HCT116 (cell line): ENCODE measurements around the gene CRYAB. TPM values are rescaled to one million over a fixed set of nuclear protein-coding genes. Genes with fewer than 3 reads are reported as not detected.
"Not testable (repeated sequence)": the region's sequence is repeated elsewhere in the genome, so short reads cannot be mapped to it uniquely, and the experiment has no call there.

ENCODE experiments used
- ATAC-seq: fragments of 200-7000 bp; cut with Tn5 transposase; 2 replicates; pipeline ENCODE4 v1.9.1; 2020; ENCODE audit warnings: mild to moderate bottlenecking, moderate library complexity
- BruUV-seq: library from RNA; stranded (reverse); fragments of 400-500 nt; replicated peaks from 2 replicates; lab custom pipeline; 2021; lab: Mats Ljungman, UMichigan
- CTCF ChIA-PET: fragments of 300-600 bp; sonication (Branson Sonifier 250); formaldehyde crosslinking; loops from one replicate; lab custom pipeline; 2021; ENCODE audit warnings: antibody characterized with exemption; lab: Charles Lee
- POLR2A ChIA-PET: fragments of 300-600, 350-600 bp; sonication (Branson Sonifier 250); formaldehyde crosslinking; loops from one replicate; lab custom pipeline; 2021; ENCODE audit warnings: antibody characterized with exemption; lab: Charles Lee
- RAD21 ChIA-PET, 2 experiments: fragments of 300-600 bp; sonication (Branson Sonifier 250); formaldehyde crosslinking; loops; one replicate each; lab custom pipeline; 2023; ENCODE audit warnings: low total read pairs in 2 of 2; ENCODE audit not compliant: uncharacterized antibody in 2 of 2, unreplicated experiment in 2 of 2, low non-redundant PET in 1 of 2; lab: Charles Lee
- DNase-seq: peaks from one replicate; pipeline ENCODE4 v3.0.0-alpha.2; 2010; ENCODE audit warnings: low read depth, low spot score
- H2AFZ ChIP-seq: fragments of 200-600 bp; shearing (Covaris generic), sonication (generic); 2 replicates; pipeline ENCODE4 v1.6.1; 2017; ENCODE audit warnings: low read depth, mixed run types, mixed read lengths, antibody characterized with exemption, low read length; ENCODE audit not compliant: poor library complexity, severe bottlenecking
- H3K27ac ChIP-seq: 2 replicates; pipeline ENCODE4 v1.5.1; 2012; ENCODE audit warnings: low read depth, low read length
- H3K27me3 ChIP-seq: fragments of 200-600 bp; sonication (generic); 2 replicates; pipeline ENCODE4 v1.6.1; 2016; ENCODE audit warnings: mixed run types, low read length, mixed read lengths; ENCODE audit not compliant: insufficient read depth
- H3K36me3 ChIP-seq, 2 experiments: fragments of 200-500 bp in 1 of 2; fragments of 200-600 bp in 1 of 2; sonication (Bioruptor generic) in 1 of 2; sonication (generic) in 1 of 2; 2 replicates each; pipeline versions ENCODE4 v1.5.1 to v1.6.1; 2014 to 2016; ENCODE audit warnings: low read length in 2 of 2, inconsistent platforms in 1 of 2, mixed read lengths in 1 of 2, mixed run types in 1 of 2; ENCODE audit not compliant: insufficient read depth in 2 of 2, control insufficient read depth in 1 of 2
- H3K4me1 ChIP-seq, 2 experiments: fragments of 200-600 bp in 1 of 2; sonication (generic) in 1 of 2; 2 replicates each; pipeline versions ENCODE4 v1.5.1 to v1.6.1; 2012 to 2017; ENCODE audit warnings: low read length in 2 of 2, inconsistent platforms in 1 of 2, mild to moderate bottlenecking in 1 of 2, mixed read lengths in 1 of 2, mixed run types in 1 of 2, moderate library complexity in 1 of 2; ENCODE audit not compliant: insufficient read depth in 2 of 2, control insufficient read depth in 1 of 2
- H3K4me2 ChIP-seq: fragments of 200-600 bp; sonication (generic); 2 replicates; pipeline ENCODE4 v1.6.1; 2017; ENCODE audit warnings: mixed run types, low read length, mixed read lengths
- H3K4me3 ChIP-seq, 2 experiments: fragments of 200-600 bp in 1 of 2; sonication (generic) in 1 of 2; replicated peaks in 1 of 2; 2 replicates each; pipeline ENCODE4 v1.5.1; 2011 to 2016; ENCODE audit warnings: low read length in 2 of 2, control low read depth in 1 of 2, low read depth in 1 of 2, mild to moderate bottlenecking in 1 of 2, mixed read lengths in 1 of 2, mixed run types in 1 of 2
- H3K79me2 ChIP-seq: fragments of 200-600 bp; sonication (generic); 2 replicates; pipeline ENCODE4 v1.6.1; 2017; ENCODE audit warnings: mild to moderate bottlenecking, mixed run types, low read length, moderate library complexity, mixed read lengths; ENCODE audit not compliant: insufficient read depth
- H3K9ac ChIP-seq: fragments of 200-600 bp; sonication (generic); 2 replicates; pipeline ENCODE4 v1.6.1; 2016; ENCODE audit warnings: low read length, mixed read lengths
- H3K9me2 ChIP-seq: fragments of 200-600 bp; sonication (generic), shearing (Covaris generic); 2 replicates; pipeline ENCODE4 v1.6.1; 2017; ENCODE audit warnings: mixed run types, mild to moderate bottlenecking, moderate library complexity; ENCODE audit not compliant: insufficient read depth
- H3K9me3 ChIP-seq, 2 experiments: fragments of 200-500 bp in 1 of 2; fragments of 200-600 bp in 1 of 2; sonication (Bioruptor generic) in 1 of 2; sonication (generic) in 1 of 2; 2 replicates each; pipeline ENCODE4 v1.6.1; 2014 to 2017; ENCODE audit warnings: low read length in 2 of 2, mixed read lengths in 2 of 2, inconsistent platforms in 1 of 2, low read depth in 1 of 2, mild to moderate bottlenecking in 1 of 2, mixed run types in 1 of 2, moderate library complexity in 1 of 2; ENCODE audit not compliant: control insufficient read depth in 1 of 2, insufficient read depth in 1 of 2
- H4K20me1 ChIP-seq: fragments of 200-600 bp; sonication (generic), shearing (Covaris generic); 2 replicates; pipeline ENCODE4 v1.6.1; 2017; ENCODE audit warnings: mixed run types, mild to moderate bottlenecking, moderate library complexity; ENCODE audit not compliant: insufficient read depth
- CEBPB ChIP-seq: IDR thresholded peaks from 2 replicates; pipeline ENCODE4 v1.6.1; 2012; ENCODE audit warnings: low read depth
- CTCF ChIP-seq, 3 experiments: fragments of 200-600 bp in 1 of 3; sonication (generic) in 1 of 3; IDR thresholded peaks in 2 of 3; conservative IDR thresholded peaks in 1 of 3; 2 replicates each; pipeline ENCODE4 v1.5.1; 2012 to 2017; ENCODE audit warnings: low read depth in 2 of 3, low read length in 2 of 3, antibody characterized with exemption in 1 of 3, borderline replicate concordance in 1 of 3, control low read depth in 1 of 3, mild to moderate bottlenecking in 1 of 3, mixed read lengths in 1 of 3, mixed run types in 1 of 3, moderate library complexity in 1 of 3; ENCODE audit not compliant: insufficient read depth in 1 of 3
- EZH2 ChIP-seq: fragments of 200-600 bp; sonication (generic); IDR thresholded peaks from 2 replicates; pipeline ENCODE4 v1.6.1; 2017; ENCODE audit warnings: antibody characterized with exemption, mixed run types
- SIN3A ChIP-seq: IDR thresholded peaks from 2 replicates; pipeline ENCODE4 v1.6.1; 2012; ENCODE audit warnings: low read depth
- TCF7L2 ChIP-seq: IDR thresholded peaks from 2 replicates; pipeline ENCODE4 v1.7.0; 2011; ENCODE audit warnings: borderline replicate concordance, inconsistent platforms; ENCODE audit not compliant: insufficient read depth, insufficient read length; ENCODE audit errors: extremely low read depth
- ZFX ChIP-seq: fragments of 450-650 bp; IDR thresholded peaks from 2 replicates; pipeline ENCODE4 v1.6.1; 2017
- intact Hi-C: fragments of 100-400 bp; cut with micrococcal nuclease; formaldehyde crosslinking; loops from 2 replicates; pipeline ENCODE4 v1.10.0; 2022
- total RNA-seq: library from RNA; stranded (reverse); gene quantifications from one replicate; pipeline ENCODE4 v1.2.1, GENCODE V29; 2021; ENCODE audit not compliant: unreplicated experiment
- TF ChIP-seq, protein P1 (sequence below): IDR thresholded peaks from 2 replicates; pipeline ENCODE4 v1.6.1; 2012

CRYAB gene
- total RNA-seq, 1 experiment from 2014 or later, result not detected

DNA sequence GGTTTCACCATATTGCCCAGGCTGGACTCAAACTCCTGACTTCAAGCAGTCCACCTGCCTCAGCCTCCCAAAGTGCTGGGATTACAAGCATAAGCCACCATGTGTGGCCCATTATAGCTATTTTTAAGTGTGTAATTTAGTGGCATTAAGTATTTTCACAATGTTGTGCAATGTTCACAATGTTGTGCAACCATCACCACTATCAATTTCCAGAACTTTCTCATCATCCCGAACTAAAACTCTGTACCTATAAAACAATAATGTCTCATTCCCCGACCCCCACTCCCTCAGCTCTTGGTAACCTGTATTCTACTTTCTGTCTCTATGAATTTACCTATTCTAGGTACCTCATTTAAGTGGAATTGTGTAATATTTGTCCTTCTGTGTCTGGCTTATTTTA is 24.7 kb downstream of the CRYAB start:
- ChIA-PET RAD21 (no interaction called here), POLR2A (no interaction called here), CTCF (no interaction called here)
- no peaks in the 10 kb centered on the region for H3K27me3 ChIP-seq
- no peak for DNase-seq
- no TSS peak for BruUV-seq
- no peaks in the 10 kb centered on the region for H3K9me3 ChIP-seq
- no peak overlapping the region for H3K4me2 ChIP-seq
- peaks cover 6% of the 10 kb centered on the region; the same call in 1 of the 2 replicates for H3K9me2 ChIP-seq
- ATAC-seq, result no peak
- H2AFZ ChIP-seq, result no peak overlapping the region
- no peaks in the 10 kb centered on the region for H3K36me3 ChIP-seq
- H3K4me3 ChIP-seq, result no peak overlapping the region
- intact Hi-C loops, result no loop called here
- no peaks in the 10 kb centered on the region for H3K79me2 ChIP-seq
- no peak overlapping the region for H3K9ac ChIP-seq
- H4K20me1 ChIP-seq, result no peaks in the 10 kb centered on the region
- TF ChIP-seq TCF7L2 (no peak), CEBPB (no peak), EZH2 (no peak)
- no peaks in the 10 kb centered on the region for H3K4me1 ChIP-seq
- no peak overlapping the region for H3K27ac ChIP-seq

DNA sequence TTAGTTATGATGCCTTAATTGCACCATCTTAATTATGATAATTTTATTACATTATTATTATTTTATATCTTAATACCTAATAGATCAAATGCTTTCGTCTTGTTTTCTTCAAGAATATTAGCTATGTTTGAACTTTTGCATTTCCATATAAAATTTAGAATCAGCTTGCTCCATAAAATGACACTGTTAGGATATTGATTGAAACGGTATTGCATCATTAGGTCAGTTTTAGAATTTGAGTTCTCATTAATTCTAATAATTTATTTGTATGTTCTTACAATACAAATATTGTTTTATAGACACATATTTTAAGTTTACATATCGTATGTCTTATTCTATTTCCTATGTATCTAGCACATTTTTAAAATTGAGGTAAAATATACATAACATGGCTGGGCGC is 25.5 kb downstream of the CRYAB start:
- Histone ChIP-seq H2AFZ (no peak overlapping the region), H4K20me1 (no peaks in the 10 kb centered on the region), H3K9me2 (peaks cover 6% of the 10 kb centered on the region; the same call in 1 of the 2 replicates), H3K4me2 (no peak overlapping the region), H3K4me3 (no peak overlapping the region), H3K36me3 (no peaks in the 10 kb centered on the region), H3K27ac (no peak overlapping the region), H3K9ac (no peak overlapping the region), H3K9me3 (no peaks in the 10 kb centered on the region), H3K27me3 (no peaks in the 10 kb centered on the region), H3K4me1 (no peaks in the 10 kb centered on the region), H3K79me2 (no peaks in the 10 kb centered on the region)
- no peak for ATAC-seq
- TF ChIP-seq CTCF (IDR thresholded peaks at IDR 0.05 in 2 of 3, conservative IDR thresholded peaks at IDR 0.05 in 1 of 3; ENCODE audit: borderline replicate concordance in 1 of 3, insufficient read depth in 1 of 3, low read depth in 2 of 3, low read length in 2 of 3) (no peak), CEBPB (no peak), ZFX (no peak), SIN3A (no peak)
- TF ChIP-seq, protein P1, sequence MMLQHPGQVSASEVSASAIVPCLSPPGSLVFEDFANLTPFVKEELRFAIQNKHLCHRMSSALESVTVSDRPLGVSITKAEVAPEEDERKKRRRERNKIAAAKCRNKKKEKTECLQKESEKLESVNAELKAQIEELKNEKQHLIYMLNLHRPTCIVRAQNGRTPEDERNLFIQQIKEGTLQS, result no peak
- ChIA-PET CTCF (no interaction called here), RAD21 (no interaction called here), POLR2A (no interaction called here)
- intact Hi-C loops, result no loop called here
- no peak for DNase-seq
- BruUV-seq, result no TSS peak

- H3K27me3 ChIP-seq, intact Hi-C loops, H3K4me1 ChIP-seq, H2AFZ ChIP-seq, RAD21 ChIA-PET, H4K20me1 ChIP-seq, CTCF ChIA-PET, H3K9me3 ChIP-seq, H3K36me3 ChIP-seq, H3K27ac ChIP-seq, BruUV-seq, H3K79me2 ChIP-seq, H3K9ac ChIP-seq, H3K4me3 ChIP-seq, ATAC-seq, DNase-seq, H3K9me2 ChIP-seq, POLR2A ChIA-PET, H3K4me2 ChIP-seq: not testable (repeated sequence)
Measured at GRCh38 chr11:111885053-111885452, 26.5 kb downstream of the CRYAB start.
